Fibroblast of the aortic adventitia (primary cell): ENCODE results near the gene MYO7A. TPM values are rescaled to one million over a fixed set of nuclear protein-coding genes. Genes with fewer than 3 reads are reported as not detected.

Experiments used
- DNase-seq: peaks from one replicate; pipeline ENCODE4 v3.0.0-alpha.2; 2010; ENCODE audit warnings: low read depth
- H3K4me3 ChIP-seq: 2 replicates; pipeline ENCODE4 v1.5.1; 2011; ENCODE audit warnings: low read depth, mild to moderate bottlenecking, control low read depth, low read length, moderate library complexity
- total RNA-seq: library from RNA; depleted of rRNA; stranded (reverse); fragments of >200 nt; gene quantifications from 2 replicates; pipeline ENCODE4 v1.2.3, GENCODE V29; 2012; ENCODE audit warnings: low replicate concordance
- TF ChIP-seq, protein P1 (sequence below): IDR thresholded peaks from 2 replicates; pipeline ENCODE4 v1.5.1; 2011; ENCODE audit warnings: mild to moderate bottlenecking, low read length, control low read depth, inconsistent platforms; ENCODE audit not compliant: insufficient read depth

Gene MYO7A
- total RNA-seq, 1 donor, result 0.45 TPM

DNA sequence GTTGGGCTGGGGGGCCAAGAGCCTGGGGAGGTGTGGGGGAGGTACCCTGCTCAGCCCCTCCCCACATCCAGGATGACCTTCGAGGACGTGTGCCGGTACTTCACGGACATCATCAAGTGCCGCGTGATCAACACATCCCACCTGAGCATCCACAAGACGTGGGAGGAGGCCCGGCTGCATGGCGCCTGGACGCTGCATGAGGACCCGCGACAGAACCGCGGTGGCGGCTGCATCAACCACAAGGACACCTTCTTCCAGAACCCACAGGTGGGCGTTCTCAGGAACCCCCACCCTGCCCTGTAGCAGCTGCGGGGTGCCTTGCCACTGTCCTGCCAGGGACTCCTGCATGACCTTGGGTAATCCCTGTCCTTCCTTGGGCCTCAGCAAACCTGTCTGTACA lies 10.0 kb upstream of the MYO7A start:
- no peak overlapping the region for H3K4me3 ChIP-seq
- TF ChIP-seq, protein P1, sequence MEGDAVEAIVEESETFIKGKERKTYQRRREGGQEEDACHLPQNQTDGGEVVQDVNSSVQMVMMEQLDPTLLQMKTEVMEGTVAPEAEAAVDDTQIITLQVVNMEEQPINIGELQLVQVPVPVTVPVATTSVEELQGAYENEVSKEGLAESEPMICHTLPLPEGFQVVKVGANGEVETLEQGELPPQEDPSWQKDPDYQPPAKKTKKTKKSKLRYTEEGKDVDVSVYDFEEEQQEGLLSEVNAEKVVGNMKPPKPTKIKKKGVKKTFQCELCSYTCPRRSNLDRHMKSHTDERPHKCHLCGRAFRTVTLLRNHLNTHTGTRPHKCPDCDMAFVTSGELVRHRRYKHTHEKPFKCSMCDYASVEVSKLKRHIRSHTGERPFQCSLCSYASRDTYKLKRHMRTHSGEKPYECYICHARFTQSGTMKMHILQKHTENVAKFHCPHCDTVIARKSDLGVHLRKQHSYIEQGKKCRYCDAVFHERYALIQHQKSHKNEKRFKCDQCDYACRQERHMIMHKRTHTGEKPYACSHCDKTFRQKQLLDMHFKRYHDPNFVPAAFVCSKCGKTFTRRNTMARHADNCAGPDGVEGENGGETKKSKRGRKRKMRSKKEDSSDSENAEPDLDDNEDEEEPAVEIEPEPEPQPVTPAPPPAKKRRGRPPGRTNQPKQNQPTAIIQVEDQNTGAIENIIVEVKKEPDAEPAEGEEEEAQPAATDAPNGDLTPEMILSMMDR, result no peak
- DNase-seq, result no peak

DNA sequence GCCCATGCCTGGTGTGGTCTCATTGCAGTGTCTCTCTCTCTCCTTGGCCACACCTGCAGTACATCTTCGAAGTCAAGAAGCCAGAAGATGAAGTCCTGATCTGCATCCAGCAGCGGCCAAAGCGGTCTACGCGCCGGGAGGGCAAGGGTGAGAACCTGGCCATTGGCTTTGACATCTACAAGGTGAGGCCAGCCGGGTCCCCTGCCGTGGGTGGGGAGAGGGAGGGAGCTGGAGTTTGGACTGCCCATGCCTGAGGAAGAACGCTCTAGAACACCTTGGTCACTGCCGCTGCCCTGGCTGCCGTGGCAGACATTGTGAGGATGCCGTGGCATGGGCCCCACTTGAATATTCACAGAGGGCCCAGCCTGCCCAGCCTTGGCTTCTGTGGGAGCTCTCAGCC lies 9.1 kb upstream of the MYO7A start:
- TF ChIP-seq, protein P1, result no peak
- no peak for DNase-seq
- H3K4me3 ChIP-seq, result no peak overlapping the region

DNA sequence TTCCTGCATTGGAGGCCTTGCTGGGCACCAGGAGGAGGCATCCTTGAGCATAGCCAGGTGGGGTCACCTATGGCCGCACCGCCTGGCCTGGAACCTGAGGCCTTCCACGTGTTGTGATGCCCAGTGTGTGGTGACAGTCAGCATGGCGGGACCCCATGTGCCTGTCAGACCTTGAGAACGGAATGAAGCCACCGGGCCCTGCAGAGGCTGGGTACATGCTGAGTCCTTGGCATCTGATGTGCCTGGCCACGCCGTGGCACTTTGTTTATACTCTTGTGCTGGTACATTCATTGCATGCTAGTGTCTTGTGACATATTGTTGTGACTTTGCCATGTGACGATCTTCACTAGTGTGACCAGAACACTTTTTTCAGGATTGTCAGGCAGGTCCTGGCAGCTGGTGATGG lies 8.5 kb upstream of the MYO7A start:
- H3K4me3 ChIP-seq, result no peak overlapping the region
- DNase-seq, result no peak
- TF ChIP-seq, protein P1, result no peak

DNA sequence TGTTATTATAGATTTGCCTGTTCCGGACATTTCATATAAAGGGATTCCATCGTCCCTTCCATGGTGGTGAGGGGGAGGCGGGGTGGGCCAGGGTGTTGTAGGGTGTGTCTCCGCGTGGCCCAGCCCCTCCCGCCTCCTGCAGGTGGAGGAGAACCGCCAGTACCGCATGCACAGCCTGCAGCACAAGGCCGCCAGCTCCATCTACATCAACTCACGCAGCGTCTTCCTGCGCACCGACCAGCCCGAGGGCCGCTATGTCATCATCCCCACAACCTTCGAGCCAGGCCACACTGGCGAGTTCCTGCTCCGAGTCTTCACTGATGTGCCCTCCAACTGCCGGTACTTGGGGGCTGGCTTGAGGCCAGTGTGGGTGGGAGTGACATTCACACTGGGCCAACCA lies 7.5 kb upstream of the MYO7A start:
- no peak for DNase-seq
- H3K4me3 ChIP-seq, result no peak overlapping the region
- TF ChIP-seq, protein P1, result no peak

DNA sequence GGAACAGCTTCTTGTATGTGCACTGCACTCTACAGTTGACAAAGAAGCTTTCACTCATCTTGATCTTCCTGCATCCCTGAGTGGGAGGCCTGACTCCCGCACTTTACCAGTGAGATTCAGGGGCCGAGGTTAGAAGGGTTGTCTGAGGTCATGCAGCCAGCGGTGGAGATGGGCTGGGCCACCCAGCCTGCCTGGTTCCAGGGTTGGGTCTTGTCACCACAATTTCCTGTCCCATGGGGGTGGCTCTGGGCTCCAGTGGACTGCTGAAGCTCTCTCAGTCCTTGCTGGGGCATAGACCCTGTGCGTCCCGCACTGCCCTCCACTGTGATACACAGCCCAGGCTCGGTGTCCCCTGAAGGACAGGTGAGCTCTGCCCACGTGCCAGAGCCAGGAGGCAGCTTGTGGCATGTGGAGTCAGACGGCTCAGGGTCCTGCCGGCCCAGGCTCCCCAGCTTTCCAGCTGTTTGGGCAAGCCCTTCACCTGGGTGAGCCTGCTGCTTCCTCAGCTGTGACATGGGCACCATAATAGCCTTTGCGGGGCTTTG lies 6.9 kb upstream of the MYO7A start:
- no peak for DNase-seq
- H3K4me3 ChIP-seq, result no peak overlapping the region
- TF ChIP-seq, protein P1, result no peak

DNA sequence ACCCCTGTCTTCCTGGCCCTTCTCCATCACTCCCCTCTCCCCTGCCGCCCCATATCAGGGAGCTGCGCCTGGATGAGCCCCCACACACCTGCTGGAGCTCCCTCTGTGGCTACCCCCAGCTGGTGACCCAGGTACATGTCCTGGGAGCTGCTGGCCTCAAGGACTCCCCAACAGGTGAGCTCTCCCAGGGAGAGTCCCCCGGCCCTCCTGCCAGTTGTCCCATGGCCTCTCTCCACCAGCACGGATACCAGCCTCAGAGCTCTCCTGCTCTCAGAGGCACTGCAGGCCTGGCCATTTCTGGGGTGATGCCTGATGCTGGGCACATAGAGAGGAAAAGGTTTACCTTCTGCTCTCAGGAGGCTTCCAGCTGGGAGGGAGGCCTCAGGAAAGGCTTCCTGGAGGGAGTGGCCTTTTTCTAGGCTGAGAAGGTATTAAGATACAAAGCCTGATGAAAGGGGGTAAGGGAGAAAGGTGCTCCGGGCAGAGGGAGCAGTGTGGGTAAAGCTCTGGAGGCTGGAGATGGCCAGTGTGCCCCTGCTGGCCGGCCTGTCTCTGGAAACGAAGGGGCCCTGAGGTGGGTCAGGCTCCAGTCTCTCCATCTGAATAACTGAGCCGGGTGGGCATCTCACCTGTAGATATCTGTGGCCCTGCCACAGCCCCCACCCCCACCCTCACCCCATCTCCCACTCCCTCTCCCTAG lies 6.0 kb upstream of the MYO7A start:
- no peak overlapping the region for H3K4me3 ChIP-seq
- no peak for DNase-seq
- TF ChIP-seq, protein P1, result no peak
